GM21528 (cell line): ENCODE results near the gene PPP2R5B.
"Not testable (repeated sequence)": the region's sequence is repeated elsewhere in the genome, so short reads cannot be mapped to it uniquely, and the experiment has no call there.

Experiments used
- ATAC-seq: cut with Tn5 transposase; IDR thresholded peaks from one replicate; pipeline ENCODE4 v1.9.1; 2021; ENCODE audit warnings: mild to moderate bottlenecking, moderate library complexity; ENCODE audit not compliant: unreplicated experiment, low FRiP score

Gene PPP2R5B

DNA sequence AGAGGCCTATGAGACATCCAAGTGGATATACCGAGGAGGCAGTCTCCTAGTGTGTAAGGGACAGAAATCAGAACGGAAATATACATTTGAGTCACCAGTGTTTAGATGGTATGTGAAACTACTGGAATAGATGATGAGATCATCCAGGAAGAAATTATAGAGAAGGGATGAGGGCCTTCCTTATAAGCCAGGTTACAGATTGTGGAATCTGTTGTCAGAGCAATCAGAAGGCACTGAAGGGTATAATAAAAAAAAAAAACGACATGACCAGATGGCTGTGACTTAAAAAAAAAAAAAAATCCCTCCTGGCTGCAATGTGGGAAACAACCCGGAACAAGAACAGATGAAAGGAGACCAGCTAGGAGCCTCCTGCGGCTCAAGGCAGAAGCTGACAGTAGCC, 44.7 kb downstream of the PPP2R5B start:
- no peak for ATAC-seq

DNA sequence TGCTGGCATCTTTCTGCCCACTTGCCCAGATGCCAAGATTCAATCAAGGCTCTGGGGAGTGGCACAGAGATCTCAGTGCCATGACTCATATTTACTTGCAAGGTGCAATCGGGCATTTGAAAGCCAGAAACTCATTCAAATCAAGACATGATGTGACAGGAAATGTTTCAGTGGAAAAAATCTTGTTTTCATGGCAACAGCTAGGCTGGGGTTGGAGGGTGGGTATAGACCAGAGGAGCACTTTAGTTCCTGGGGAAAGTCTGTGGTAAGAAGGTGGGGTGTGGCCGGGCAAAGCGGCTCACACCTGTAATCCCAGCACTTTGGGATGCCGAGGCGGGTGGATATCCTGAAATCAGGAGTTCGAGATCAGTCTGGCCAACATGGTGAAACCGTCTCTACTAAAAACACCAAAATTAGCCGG, 46.3 kb downstream of the PPP2R5B start:
- no peak for ATAC-seq

DNA sequence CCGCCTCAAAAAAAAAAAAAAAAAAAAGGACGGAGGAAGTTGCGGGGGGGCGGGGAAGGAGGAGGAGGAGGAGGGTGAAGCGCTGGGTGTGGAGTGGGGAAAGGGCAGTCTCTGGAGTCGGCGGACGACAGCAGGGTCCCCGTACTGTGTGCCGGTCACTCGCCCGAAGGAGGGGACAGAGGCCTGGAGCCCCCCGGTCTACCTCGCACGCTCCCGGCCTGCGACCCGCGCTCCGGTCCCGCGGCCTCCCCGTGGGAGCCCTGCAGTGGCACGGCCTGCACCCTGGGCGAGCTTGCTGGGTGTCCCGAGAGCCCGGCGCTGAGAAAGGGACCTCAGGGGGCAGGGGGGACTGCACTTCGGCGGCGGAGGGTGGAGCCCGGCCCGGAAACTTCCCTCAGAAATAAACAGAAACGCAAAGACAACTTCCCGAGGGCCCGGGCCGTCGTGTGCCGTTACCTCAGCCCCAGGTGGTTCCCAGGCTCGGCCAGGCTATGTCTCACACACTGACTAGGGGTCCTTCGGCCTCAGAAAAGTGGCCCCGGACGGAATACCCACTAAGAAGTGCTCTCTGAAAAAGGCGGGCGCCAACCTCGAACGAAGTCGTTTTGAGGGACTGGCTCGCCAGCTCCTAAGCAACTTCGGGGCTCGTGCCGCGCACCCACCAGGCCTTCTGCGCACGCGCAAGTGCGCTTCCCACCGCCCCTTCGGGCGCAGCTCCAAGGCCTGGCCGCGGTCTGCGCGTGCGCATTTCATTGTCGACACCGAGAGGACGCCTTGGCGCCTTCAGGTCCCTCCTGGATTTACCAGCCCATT, 47.1 kb downstream of the PPP2R5B start, which contains the start of gene MAJIN:
MAJIN (minus strand) TSS at position 688 of the 813 bp plus-strand sequence. CDS start 12,703 bp downstream, outside the sequence.
- ATAC-seq: no peak

DNA sequence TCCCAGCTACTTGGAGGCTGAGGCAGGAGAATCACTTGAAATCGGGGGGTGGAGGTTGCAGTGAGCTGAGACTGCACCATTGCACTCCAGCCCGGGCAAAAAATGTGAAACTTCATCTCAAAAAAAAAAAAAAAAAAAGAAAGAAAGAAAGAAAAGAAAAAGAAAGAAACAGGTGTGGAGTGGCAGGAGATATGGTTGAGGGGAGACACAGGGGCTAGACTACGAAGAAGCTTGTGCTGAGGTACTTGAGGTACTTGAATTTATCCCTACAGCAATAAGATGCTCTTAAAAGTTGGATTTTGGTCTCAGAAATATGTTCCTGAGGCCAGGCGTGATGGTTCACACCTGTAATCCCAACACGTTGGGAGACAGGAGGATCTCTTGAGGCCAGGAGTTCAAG, 49.6 kb downstream of the PPP2R5B start:
- ATAC-seq: no peak

DNA sequence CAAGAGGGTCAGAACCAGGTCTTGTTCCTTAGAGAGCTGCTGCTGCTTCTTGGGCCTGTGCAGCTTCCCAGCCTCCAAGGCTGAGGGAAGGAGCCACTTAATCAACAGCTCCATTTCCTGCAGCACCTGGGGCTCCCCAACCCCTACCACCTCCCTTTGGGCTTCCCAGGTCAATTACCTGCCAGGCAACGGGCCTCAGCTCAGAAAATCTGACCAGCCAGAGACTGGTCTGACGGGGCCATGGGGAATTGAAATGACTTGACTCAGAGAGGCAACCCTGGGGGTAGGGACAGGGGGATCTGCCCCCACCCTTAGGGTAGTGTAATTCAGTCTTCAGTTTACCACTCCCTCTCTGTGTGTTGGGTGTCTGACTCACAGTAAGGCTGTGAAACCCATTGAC, 52.2 kb downstream of the PPP2R5B start:
- no peak for ATAC-seq

DNA sequence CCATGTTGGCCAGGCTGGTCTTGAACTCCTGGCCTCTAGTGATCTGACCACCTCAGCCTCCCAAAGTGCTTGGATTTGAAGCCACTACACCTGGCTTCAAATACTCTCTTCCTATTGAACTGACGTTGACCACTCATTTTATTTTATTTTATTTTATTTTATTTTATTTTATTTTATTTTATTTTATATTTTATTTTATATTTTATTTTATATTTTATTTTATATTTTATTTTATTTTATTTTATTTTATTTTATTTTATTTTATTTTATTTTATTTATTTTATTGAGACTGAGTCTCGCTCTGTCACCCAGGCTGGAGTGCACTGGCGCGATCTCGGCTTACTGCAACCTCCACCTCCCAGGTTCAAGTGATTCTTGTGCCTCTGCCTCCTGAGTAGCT, 58.9 kb downstream of the PPP2R5B start:
- ATAC-seq: not testable (repeated sequence)
